Measurements from ENCODE around the gene CPNE6. TPM values are rescaled to one million over a fixed set of nuclear protein-coding genes. Genes with fewer than 3 reads are reported as not detected.

The CPNE6 gene
- total and polyA plus RNA-seq, 8 donors = 0.12 TPM; not detected in 7

DNA sequence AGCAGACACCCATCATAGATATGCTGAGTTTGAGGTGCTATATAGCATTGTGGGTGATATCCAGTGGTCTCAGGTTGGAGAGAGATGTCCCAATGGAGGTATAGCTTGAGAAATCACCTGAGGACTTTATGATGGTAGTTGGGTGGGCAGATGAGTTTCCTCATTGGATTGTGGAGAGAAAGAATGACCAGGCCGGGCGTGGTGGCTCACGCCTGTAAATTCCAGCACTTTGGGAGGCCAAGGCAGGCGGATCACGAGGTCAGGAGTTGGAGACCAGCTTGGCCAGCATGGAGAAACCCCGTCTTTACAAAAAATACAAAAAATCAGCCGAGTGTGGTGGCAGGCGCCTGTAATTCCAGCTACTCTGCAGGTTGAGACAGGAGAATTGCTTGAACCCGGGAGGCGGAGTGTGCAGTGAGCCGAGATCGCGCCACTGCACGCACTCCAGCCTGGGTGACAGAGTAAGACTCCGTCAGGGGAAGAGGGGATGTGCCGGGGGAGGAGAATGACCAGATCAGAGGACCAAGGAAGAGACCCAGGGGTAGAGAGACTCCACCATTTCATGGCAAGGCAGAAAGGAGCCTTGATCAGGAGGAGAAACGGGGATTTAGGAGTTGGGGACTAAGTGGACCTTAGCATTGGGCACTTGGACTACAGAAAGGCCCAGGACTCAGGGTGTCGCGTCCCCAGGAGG is 22.0 kb downstream of the CPNE6 start:
- no peaks in the 10 kb centered on the region for H3K9me3 ChIP-seq
- no peaks in the 10 kb centered on the region for H3K27me3 ChIP-seq
- H3K4me1 ChIP-seq = peaks cover 6 to 38% of the 10 kb centered on the region in 2 donors
- intact Hi-C loops (cut with DNase I) = loop anchor here in 1 of 2 donors (10.0 kb wide), 1 partner anchor 79 kb away; no protein-coding TSS in a partner anchor
- peak overlapping the region; percentile 95 for H3K27ac ChIP-seq
- peaks cover 0 to 13% of the 10 kb centered on the region in 2 donors for H3K36me3 ChIP-seq
- ATAC-seq = no peak
- peak overlapping the region in 1 of 2 donors; percentile 89 for H3K4me3 ChIP-seq
- no peak for TF ChIP-seq CTCF (IDR thresholded peaks at IDR 0.05)
- peak in 2 of 4 donors; percentile 32 to 36 for DNase-seq

GRCh38 chr14:24093901-24094840 is 22.8 kb downstream of the CPNE6 start, which contains the start of gene PCK2:
Gene PCK2, plus strand, starts transcription at chr14:24094311. Its CDS starts 95 bp downstream, at chr14:24094406.
- ATAC-seq (peak; percentile 94), DNase-seq (peak in 3 of 4 donors; percentile 94 to 99 (median 96))
- Histone ChIP-seq H3K4me1 (peaks cover 6 to 46% of the 10 kb centered on the region in 2 donors), H3K36me3 (peaks cover 0 to 22% of the 10 kb centered on the region in 2 donors), H3K4me3 (peak within 1 kb of the TSS; percentile 89 to 93), H3K27ac (peak within 1 kb of the TSS; percentile 95), H3K27me3 (no peaks in the 10 kb centered on the region), H3K9me3 (no peaks in the 10 kb centered on the region)
- no peak for TF ChIP-seq CTCF (IDR thresholded peaks at IDR 0.05)
- intact Hi-C loops (cut with DNase I) = loop anchor here in 1 of 2 donors (10.0 kb wide), 1 partner anchor 79 kb away; no protein-coding TSS in a partner anchor

- no peak for DNase-seq
- intact Hi-C loops (cut with DNase I) = loop anchor here in 1 of 2 donors (10.0 kb wide), 1 partner anchor 80 kb away; no protein-coding TSS in a partner anchor
- TF ChIP-seq CTCF (IDR thresholded peaks at IDR 0.05) = no peak
- H3K27ac ChIP-seq = peak overlapping the region; percentile 95
- peaks cover 0 to 28% of the 10 kb centered on the region in 2 donors for H3K36me3 ChIP-seq
- H3K27me3 ChIP-seq = no peaks in the 10 kb centered on the region
- peak overlapping the region; percentile 89 to 93 for H3K4me3 ChIP-seq
- ATAC-seq = peak; percentile 4
- H3K9me3 ChIP-seq = no peaks in the 10 kb centered on the region
- H3K4me1 ChIP-seq = peaks cover 6 to 53% of the 10 kb centered on the region in 2 donors
Measured at GRCh38 chr14:24094841-24095270, 23.5 kb downstream of the CPNE6 start.

DNA sequence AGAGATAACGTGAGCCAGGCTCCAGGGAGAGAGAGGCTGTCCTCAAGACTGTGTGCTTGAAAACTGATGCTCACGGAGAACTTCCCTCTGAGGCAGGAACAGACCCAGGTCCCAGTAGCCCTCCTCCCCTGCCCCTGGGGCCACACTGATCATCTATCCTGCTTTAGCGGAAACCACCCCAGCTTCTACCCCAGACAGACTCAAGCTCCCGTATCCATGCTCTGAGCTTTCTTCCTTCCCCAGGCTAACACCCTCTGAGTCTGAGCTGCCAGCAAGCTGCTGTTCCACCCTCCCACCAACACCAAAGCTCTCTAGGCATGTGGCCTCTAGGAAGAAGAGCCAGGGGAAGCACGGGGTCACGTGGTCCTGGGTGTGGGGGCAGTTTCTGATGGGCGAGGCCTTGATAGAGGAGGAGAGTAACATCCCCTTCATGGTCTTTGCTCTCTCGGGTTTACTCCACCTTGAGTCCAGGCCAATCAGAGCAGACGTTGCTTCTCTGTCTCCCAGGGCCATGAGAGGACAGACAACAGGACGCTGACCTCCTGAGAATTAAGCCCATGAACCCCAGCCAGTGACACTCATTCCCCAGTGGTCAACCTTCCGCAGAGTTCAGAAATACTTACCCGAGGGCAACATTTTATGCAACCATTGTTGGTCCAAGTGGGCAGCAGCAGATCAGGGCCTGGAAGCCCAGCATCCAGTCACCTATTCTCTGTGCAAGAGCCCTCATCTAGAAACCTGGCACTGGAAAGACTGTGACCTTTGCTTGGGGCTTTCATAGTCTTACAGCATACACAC is 24.1 kb downstream of the CPNE6 start:
- Histone ChIP-seq H3K36me3 (peaks cover 0 to 35% of the 10 kb centered on the region in 2 donors), H3K9me3 (no peaks in the 10 kb centered on the region), H3K27me3 (no peaks in the 10 kb centered on the region), H3K4me1 (peaks cover 6 to 53% of the 10 kb centered on the region in 2 donors), H3K4me3 (peak overlapping the region; percentile 89 to 93), H3K27ac (peak overlapping the region; percentile 95)
- peak in 3 of 4 donors; percentile 24 to 84 (median 63) for DNase-seq
- peak; percentile 1 for ATAC-seq
- intact Hi-C loops (cut with DNase I) = loop anchor here in 1 of 2 donors (10.0 kb wide), 1 partner anchor 81 kb away; no protein-coding TSS in a partner anchor
- TF ChIP-seq CTCF (IDR thresholded peaks at IDR 0.05) = no peak
